Measurements from ENCODE around the gene RPLP2.
A peak's percentile ranks its signal among the peaks of the same experiment; 100 is the strongest.

- TF ChIP-seq, protein P1, sequence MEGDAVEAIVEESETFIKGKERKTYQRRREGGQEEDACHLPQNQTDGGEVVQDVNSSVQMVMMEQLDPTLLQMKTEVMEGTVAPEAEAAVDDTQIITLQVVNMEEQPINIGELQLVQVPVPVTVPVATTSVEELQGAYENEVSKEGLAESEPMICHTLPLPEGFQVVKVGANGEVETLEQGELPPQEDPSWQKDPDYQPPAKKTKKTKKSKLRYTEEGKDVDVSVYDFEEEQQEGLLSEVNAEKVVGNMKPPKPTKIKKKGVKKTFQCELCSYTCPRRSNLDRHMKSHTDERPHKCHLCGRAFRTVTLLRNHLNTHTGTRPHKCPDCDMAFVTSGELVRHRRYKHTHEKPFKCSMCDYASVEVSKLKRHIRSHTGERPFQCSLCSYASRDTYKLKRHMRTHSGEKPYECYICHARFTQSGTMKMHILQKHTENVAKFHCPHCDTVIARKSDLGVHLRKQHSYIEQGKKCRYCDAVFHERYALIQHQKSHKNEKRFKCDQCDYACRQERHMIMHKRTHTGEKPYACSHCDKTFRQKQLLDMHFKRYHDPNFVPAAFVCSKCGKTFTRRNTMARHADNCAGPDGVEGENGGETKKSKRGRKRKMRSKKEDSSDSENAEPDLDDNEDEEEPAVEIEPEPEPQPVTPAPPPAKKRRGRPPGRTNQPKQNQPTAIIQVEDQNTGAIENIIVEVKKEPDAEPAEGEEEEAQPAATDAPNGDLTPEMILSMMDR (IDR thresholded peaks at IDR 0.05), result no peak
- no peak for TF ChIP-seq TCF7L2 (IDR thresholded peaks at IDR 0.05; ENCODE audit: low read depth, low read length)
- TF ChIP-seq POLR2AphosphoS5 (IDR thresholded peaks at IDR 0.05; ENCODE audit: low read depth, low read length), result peak; percentile 36; the same call in 1 of the 2 replicates
- no peak for TF ChIP-seq SIN3A (IDR thresholded peaks at IDR 0.05; ENCODE audit: borderline replicate concordance, insufficient read depth, low read depth, low read length)
- no peak for TF ChIP-seq REST (IDR thresholded peaks at IDR 0.05; ENCODE audit: insufficient read depth in 1 of 2, low read depth in 2 of 2, low read length in 1 of 2)
These were observed 43.4 kb upstream of the RPLP2 start for GRCh38 chr11:766106-766935.
